WTC11 (cell line): Measurements from ENCODE around the gene STAB2. TPM values are rescaled to one million over a fixed set of nuclear protein-coding genes. Genes with fewer than 3 reads are reported as not detected.

Experiments used
- ATAC-seq: fragments of 200-7000 bp; cut with Tn5 transposase; 2 replicates; pipeline ENCODE4 v1.10.0; 2021; ENCODE audit warnings: mild to moderate bottlenecking, moderate library complexity
- CTCF ChIA-PET: fragments of 300-600 bp; sonication (Branson Sonifier 250); formaldehyde crosslinking; loops from one replicate; lab custom pipeline; 2021; ENCODE audit warnings: antibody characterized with exemption; lab: Charles Lee
- POLR2A ChIA-PET: fragments of 350-600 bp; sonication (Branson Sonifier 250); formaldehyde crosslinking; loops from one replicate; lab custom pipeline; 2021; ENCODE audit warnings: antibody characterized with exemption; lab: Charles Lee
- DNase-seq: peaks from one replicate; pipeline ENCODE4 v3.0.0; 2021; ENCODE audit warnings: low spot score
- H3K27ac Mint-ChIP-seq: 2 replicates; pipeline ENCODE4 v1.8.0; 2021; ENCODE audit warnings: mixed read lengths
- H3K27me3 Mint-ChIP-seq: 2 replicates; pipeline ENCODE4 v1.8.0; 2021; ENCODE audit warnings: low read depth, mild to moderate bottlenecking, moderate library complexity, mixed read lengths
- H3K36me3 Mint-ChIP-seq: 2 replicates; pipeline ENCODE4 v1.8.0; 2021; ENCODE audit warnings: mixed read lengths
- H3K4me1 Mint-ChIP-seq: 2 replicates; pipeline ENCODE4 v1.8.0; 2022; ENCODE audit warnings: mixed read lengths
- H3K4me3 Mint-ChIP-seq: 2 replicates; pipeline ENCODE4 v1.8.0; 2021; ENCODE audit warnings: mild to moderate bottlenecking, moderate library complexity, mixed read lengths
- H3K9me3 Mint-ChIP-seq: 2 replicates; pipeline ENCODE4 v1.8.0; 2021; ENCODE audit warnings: mixed read lengths
- CREB1 ChIP-seq: sonication (generic); formaldehyde crosslinking; IDR thresholded peaks from 2 replicates; pipeline ENCODE4 v1.8.0; 2023; ENCODE audit warnings: mild to moderate bottlenecking, missing genetic modification reagents
- FOXK1 ChIP-seq: sonication (generic); formaldehyde crosslinking; IDR thresholded peaks from 2 replicates; pipeline ENCODE4 v1.8.0; 2022; ENCODE audit warnings: mild to moderate bottlenecking, moderate library complexity, missing genetic modification reagents
- IRF2 ChIP-seq: sonication (generic); formaldehyde crosslinking; IDR thresholded peaks from 2 replicates; pipeline ENCODE4 v1.8.0; 2022; ENCODE audit warnings: low read depth, missing genetic modification reagents, borderline replicate concordance
- JAZF1 ChIP-seq: fragments of 250-450 bp; sonication (Bioruptor Pico); IDR thresholded peaks from 2 replicates; pipeline ENCODE4 v1.9.0; 2021; ENCODE audit warnings: moderate library complexity, mild to moderate bottlenecking, inconsistent platforms
- MYBL2 ChIP-seq: sonication (generic); formaldehyde crosslinking; IDR thresholded peaks from 2 replicates; pipeline ENCODE4 v1.8.1; 2023; ENCODE audit warnings: mild to moderate bottlenecking, moderate library complexity, missing genetic modification reagents
- NFATC4 ChIP-seq: fragments of 250-450 bp; sonication (Bioruptor Pico); IDR thresholded peaks from 2 replicates; pipeline ENCODE4 v1.9.0; 2021; ENCODE audit warnings: mild to moderate bottlenecking
- NFE2L1 ChIP-seq: sonication (generic); formaldehyde crosslinking; IDR thresholded peaks from 2 replicates; pipeline ENCODE4 v1.8.1; 2023; ENCODE audit warnings: missing genetic modification reagents
- NFYB ChIP-seq: sonication (generic); formaldehyde crosslinking; conservative IDR thresholded peaks from 2 replicates; pipeline ENCODE4 v1.8.0; 2022; ENCODE audit warnings: low read depth, missing genetic modification reagents
- NR1H2 ChIP-seq: sonication (generic); formaldehyde crosslinking; IDR thresholded peaks from 2 replicates; pipeline ENCODE4 v1.9.0; 2021; ENCODE audit warnings: mild to moderate bottlenecking, moderate library complexity, missing genetic modification reagents
- ZNF317 ChIP-seq: sonication (generic); formaldehyde crosslinking; IDR thresholded peaks from 2 replicates; pipeline ENCODE4 v1.8.1; 2023; ENCODE audit warnings: low read depth, mild to moderate bottlenecking, moderate library complexity, missing genetic modification reagents, borderline replicate concordance
- total RNA-seq: library from RNA; stranded (reverse); gene quantifications from 3 replicates; pipeline ENCODE4 v1.2.3, GENCODE V29; 2021
- TF ChIP-seq, protein P1 (sequence below): sonication (generic); formaldehyde crosslinking; IDR thresholded peaks from 2 replicates; pipeline ENCODE4 v1.8.1; 2023; ENCODE audit warnings: mild to moderate bottlenecking, missing genetic modification reagents, moderate library complexity
- TF ChIP-seq, protein P2 (sequence below): sonication (generic); formaldehyde crosslinking; IDR thresholded peaks from 2 replicates; pipeline ENCODE4 v1.8.1; 2022; ENCODE audit warnings: low read depth, mild to moderate bottlenecking, moderate library complexity, missing genetic modification reagents, borderline replicate concordance
- TF ChIP-seq, protein P3 (sequence below): sonication (generic); formaldehyde crosslinking; IDR thresholded peaks from 2 replicates; pipeline ENCODE4 v1.8.0; 2023; ENCODE audit warnings: mild to moderate bottlenecking, missing genetic modification reagents
- TF ChIP-seq, protein P4 (sequence below): sonication (generic); formaldehyde crosslinking; IDR thresholded peaks from 2 replicates; pipeline ENCODE4 v1.8.1; 2023; ENCODE audit warnings: mild to moderate bottlenecking, moderate library complexity, missing genetic modification reagents
- TF ChIP-seq, protein P5 (sequence below): fragments of 250-450 bp; sonication (Bioruptor Pico); IDR thresholded peaks from 2 replicates; pipeline ENCODE4 v2.1.2; 2022; ENCODE audit warnings: mild to moderate bottlenecking, moderate library complexity

The STAB2 gene
- total RNA-seq, 1 experiment from 2014 or later: 0.48 TPM

DNA sequence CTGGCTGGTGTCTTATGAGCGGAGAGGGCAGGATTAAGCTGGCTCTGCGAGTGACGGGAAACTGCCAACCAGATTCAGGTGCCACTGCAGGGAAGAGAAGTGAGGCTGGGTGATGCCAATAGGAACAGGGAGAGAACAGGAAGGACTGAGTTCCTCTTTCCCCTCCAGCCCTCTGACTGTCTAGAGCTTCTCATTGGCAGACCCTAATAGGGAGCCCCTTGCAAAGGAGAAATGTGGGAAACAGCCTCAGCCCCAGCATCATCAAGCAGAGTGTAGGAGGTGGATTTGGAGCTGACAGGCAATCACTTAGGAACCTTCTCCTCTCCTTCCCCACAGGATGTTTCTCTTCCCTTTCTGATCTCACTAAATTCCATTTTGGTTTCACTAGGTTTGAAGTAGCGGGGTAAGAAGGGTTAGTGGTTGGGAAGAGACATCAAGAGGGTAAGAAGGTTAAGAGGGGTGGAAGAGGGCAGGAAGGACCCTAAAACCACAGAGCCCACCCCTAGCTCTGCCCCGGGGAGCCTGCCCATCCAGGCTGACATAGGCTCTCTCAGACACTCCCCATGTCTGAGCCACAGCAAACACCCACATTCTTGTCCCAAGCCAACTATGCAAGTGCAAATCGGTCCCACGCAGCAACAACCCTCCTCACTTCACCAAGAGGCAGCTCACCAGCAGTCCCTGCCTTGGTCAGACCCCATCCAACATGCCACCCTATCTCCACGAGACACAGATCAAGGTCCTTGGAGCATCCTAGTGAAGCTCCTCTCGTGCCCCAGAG is 111.1 kb downstream of the STAB2 start:
- ATAC-seq: no peak
- Mint-ChIP-seq H3K4me1 (no peaks in the 10 kb centered on the region), H3K4me3 (no peak overlapping the region), H3K27ac (no peak overlapping the region), H3K9me3 (no peaks in the 10 kb centered on the region), H3K27me3 (no peaks in the 10 kb centered on the region; the same call in 1 of the 2 replicates), H3K36me3 (no peaks in the 10 kb centered on the region)
- TF ChIP-seq FOXK1 (CRISPR knock-in tag) (no peak), ZNF317 (CRISPR knock-in tag) (no peak), IRF2 (CRISPR knock-in tag) (no peak), JAZF1 (CRISPR knock-in tag) (no peak), NFATC4 (CRISPR knock-in tag) (no peak), NFE2L1 (CRISPR knock-in tag) (no peak), CREB1 (no peak), NFYB (CRISPR knock-in tag) (no peak), NR1H2 (CRISPR knock-in tag) (no peak)
- TF ChIP-seq, protein P1, sequence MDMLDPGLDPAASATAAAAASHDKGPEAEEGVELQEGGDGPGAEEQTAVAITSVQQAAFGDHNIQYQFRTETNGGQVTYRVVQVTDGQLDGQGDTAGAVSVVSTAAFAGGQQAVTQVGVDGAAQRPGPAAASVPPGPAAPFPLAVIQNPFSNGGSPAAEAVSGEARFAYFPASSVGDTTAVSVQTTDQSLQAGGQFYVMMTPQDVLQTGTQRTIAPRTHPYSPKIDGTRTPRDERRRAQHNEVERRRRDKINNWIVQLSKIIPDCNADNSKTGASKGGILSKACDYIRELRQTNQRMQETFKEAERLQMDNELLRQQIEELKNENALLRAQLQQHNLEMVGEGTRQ: no peak
- TF ChIP-seq, protein P2, sequence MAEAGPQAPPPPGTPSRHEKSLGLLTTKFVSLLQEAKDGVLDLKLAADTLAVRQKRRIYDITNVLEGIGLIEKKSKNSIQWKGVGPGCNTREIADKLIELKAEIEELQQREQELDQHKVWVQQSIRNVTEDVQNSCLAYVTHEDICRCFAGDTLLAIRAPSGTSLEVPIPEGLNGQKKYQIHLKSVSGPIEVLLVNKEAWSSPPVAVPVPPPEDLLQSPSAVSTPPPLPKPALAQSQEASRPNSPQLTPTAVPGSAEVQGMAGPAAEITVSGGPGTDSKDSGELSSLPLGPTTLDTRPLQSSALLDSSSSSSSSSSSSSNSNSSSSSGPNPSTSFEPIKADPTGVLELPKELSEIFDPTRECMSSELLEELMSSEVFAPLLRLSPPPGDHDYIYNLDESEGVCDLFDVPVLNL (CRISPR knock-in tag): no peak
- ChIA-PET CTCF (interaction anchor here (1.3 kb wide), 1 partner anchor 65 kb away, joined by 10 read pairs; no protein-coding TSS in a partner anchor), POLR2A (interaction anchor here (0.7 kb wide), 1 partner anchor 784 kb away, joined by 3 read pairs; no protein-coding TSS in a partner anchor)
- no peak for DNase-seq

DNA sequence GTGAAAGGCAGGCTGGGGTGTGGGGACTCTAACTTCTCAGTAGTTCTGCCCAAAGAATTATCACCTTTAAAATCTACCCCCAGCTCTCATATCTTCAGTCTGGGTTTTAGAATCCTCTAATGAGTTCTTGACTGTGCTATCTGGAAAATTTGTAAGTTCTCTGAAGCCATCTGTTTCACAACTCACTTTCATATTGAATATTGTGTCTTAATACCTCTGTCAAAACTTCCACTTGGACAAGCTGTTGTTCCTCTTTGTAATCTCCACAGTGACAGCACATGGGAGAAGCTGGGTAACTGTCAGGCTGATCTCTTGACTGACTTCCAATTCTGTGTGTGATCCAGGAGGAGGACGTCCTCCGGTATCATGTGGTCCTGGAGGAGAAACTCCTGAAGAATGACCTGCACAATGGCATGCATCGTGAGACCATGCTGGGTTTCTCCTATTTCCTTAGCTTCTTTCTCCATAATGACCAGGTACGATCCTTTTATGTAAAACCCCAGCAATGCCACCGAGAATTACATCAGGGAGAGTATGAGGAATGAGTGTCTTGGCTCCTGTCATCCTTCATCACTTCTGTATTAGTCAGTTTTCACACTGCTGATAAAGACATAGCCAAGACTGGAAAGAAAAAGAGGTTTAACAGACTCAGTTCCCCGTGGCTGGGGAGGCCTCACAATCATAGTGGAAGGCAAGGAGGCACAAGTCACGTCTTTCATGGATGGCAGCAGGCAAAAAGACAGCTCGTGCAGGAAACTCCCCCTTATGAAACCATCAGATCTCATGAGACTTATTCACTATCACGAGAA is 111.9 kb downstream of the STAB2 start:
- ChIA-PET POLR2A (no interaction called here), CTCF (interaction anchor here (1.3 kb wide), 1 partner anchor 66 kb away, joined by 10 read pairs; no protein-coding TSS in a partner anchor)
- no peak for DNase-seq
- H3K9me3 Mint-ChIP-seq: no peaks in the 10 kb centered on the region
- H3K27me3 Mint-ChIP-seq: no peaks in the 10 kb centered on the region; the same call in 1 of the 2 replicates
- H3K4me3 Mint-ChIP-seq: no peak overlapping the region
- no peaks in the 10 kb centered on the region for H3K36me3 Mint-ChIP-seq
- H3K4me1 Mint-ChIP-seq: no peaks in the 10 kb centered on the region
- TF ChIP-seq, protein P3, sequence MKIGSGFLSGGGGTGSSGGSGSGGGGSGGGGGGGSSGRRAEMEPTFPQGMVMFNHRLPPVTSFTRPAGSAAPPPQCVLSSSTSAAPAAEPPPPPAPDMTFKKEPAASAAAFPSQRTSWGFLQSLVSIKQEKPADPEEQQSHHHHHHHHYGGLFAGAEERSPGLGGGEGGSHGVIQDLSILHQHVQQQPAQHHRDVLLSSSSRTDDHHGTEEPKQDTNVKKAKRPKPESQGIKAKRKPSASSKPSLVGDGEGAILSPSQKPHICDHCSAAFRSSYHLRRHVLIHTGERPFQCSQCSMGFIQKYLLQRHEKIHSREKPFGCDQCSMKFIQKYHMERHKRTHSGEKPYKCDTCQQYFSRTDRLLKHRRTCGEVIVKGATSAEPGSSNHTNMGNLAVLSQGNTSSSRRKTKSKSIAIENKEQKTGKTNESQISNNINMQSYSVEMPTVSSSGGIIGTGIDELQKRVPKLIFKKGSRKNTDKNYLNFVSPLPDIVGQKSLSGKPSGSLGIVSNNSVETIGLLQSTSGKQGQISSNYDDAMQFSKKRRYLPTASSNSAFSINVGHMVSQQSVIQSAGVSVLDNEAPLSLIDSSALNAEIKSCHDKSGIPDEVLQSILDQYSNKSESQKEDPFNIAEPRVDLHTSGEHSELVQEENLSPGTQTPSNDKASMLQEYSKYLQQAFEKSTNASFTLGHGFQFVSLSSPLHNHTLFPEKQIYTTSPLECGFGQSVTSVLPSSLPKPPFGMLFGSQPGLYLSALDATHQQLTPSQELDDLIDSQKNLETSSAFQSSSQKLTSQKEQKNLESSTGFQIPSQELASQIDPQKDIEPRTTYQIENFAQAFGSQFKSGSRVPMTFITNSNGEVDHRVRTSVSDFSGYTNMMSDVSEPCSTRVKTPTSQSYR: no peak
- TF ChIP-seq, protein P4, sequence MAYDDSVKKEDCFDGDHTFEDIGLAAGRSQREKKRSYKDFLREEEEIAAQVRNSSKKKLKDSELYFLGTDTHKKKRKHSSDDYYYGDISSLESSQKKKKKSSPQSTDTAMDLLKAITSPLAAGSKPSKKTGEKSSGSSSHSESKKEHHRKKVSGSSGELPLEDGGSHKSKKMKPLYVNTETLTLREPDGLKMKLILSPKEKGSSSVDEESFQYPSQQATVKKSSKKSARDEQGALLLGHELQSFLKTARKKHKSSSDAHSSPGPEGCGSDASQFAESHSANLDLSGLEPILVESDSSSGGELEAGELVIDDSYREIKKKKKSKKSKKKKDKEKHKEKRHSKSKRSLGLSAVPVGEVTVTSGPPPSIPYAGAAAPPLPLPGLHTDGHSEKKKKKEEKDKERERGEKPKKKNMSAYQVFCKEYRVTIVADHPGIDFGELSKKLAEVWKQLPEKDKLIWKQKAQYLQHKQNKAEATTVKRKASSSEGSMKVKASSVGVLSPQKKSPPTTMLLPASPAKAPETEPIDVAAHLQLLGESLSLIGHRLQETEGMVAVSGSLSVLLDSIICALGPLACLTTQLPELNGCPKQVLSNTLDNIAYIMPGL: no peak
- TF ChIP-seq, protein P5, sequence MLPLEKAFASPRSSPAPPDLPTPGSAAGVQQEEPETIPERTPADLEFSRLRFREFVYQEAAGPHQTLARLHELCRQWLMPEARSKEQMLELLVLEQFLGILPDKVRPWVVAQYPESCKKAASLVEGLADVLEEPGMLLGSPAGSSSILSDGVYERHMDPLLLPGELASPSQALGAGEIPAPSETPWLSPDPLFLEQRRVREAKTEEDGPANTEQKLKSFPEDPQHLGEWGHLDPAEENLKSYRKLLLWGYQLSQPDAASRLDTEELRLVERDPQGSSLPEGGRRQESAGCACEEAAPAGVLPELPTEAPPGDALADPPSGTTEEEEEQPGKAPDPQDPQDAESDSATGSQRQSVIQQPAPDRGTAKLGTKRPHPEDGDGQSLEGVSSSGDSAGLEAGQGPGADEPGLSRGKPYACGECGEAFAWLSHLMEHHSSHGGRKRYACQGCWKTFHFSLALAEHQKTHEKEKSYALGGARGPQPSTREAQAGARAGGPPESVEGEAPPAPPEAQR (CRISPR knock-in tag): no peak
- no peak for TF ChIP-seq MYBL2 (CRISPR knock-in tag)
- ATAC-seq: no peak
- no peak overlapping the region for H3K27ac Mint-ChIP-seq
